Neural cell (in vitro differentiated cells): Measurements from ENCODE around the gene PHLDB2. TPM values are rescaled to one million over a fixed set of nuclear protein-coding genes. Genes with fewer than 3 reads are reported as not detected.

Source experiments
- H2AFZ ChIP-seq: fragments of 200-600, 300-800 bp; sonication (generic), shearing (Covaris generic); 2 replicates; pipeline ENCODE4 v1.6.0; 2014; ENCODE audit warnings: low read depth, mild to moderate bottlenecking, antibody characterized with exemption, low read length, moderate library complexity
- H3F3A ChIP-seq: fragments of 200-600 bp; shearing (Covaris generic); 2 replicates; pipeline ENCODE4 v1.6.1; 2016; ENCODE audit warnings: mild to moderate bottlenecking, moderate library complexity, mixed read lengths, antibody characterized with exemption, low read length; ENCODE audit not compliant: insufficient read depth, poor library complexity, severe bottlenecking
- H3K27ac ChIP-seq: fragments of 200-600, 300-800 bp; sonication (generic), shearing (Covaris generic); 2 replicates; pipeline ENCODE4 v1.5.1; 2014; ENCODE audit warnings: mild to moderate bottlenecking, low read length, moderate library complexity
- H3K27me3 ChIP-seq: fragments of 300-800, 200-600 bp; sonication (generic), shearing (Covaris generic); 2 replicates; pipeline ENCODE4 v1.6.0; 2014; ENCODE audit warnings: mild to moderate bottlenecking, low read depth, low read length, moderate library complexity; ENCODE audit not compliant: insufficient read depth
- H3K36me3 ChIP-seq: fragments of 300-800, 200-600 bp; sonication (generic), shearing (Covaris generic); 2 replicates; pipeline ENCODE4 v1.5.1; 2014; ENCODE audit warnings: mild to moderate bottlenecking, antibody characterized with exemption, low read length, moderate library complexity; ENCODE audit not compliant: insufficient read depth
- H3K4me2 ChIP-seq: fragments of 300-800, 200-600 bp; sonication (generic), shearing (Covaris generic); 2 replicates; pipeline ENCODE4 v1.6.0; 2014; ENCODE audit warnings: mild to moderate bottlenecking, low read length
- H3K4me3 ChIP-seq: fragments of 300-800, 200-600 bp; sonication (generic), shearing (Covaris generic); 2 replicates; pipeline ENCODE4 v1.5.1; 2014; ENCODE audit warnings: mild to moderate bottlenecking, low read length, moderate library complexity
- H3K79me2 ChIP-seq: fragments of 200-600 bp; shearing (Covaris generic); replicated peaks from 2 replicates; pipeline ENCODE4 v1.6.0; 2014; ENCODE audit warnings: mild to moderate bottlenecking, low read length, moderate library complexity; ENCODE audit not compliant: insufficient read depth
- H3K9ac ChIP-seq: fragments of 300-800, 200-600 bp; sonication (generic), shearing (Covaris generic); 2 replicates; pipeline ENCODE4 v1.6.1; 2016; ENCODE audit warnings: mild to moderate bottlenecking, low read length, mixed read lengths
- H3K9me2 ChIP-seq: fragments of 200-600 bp; shearing (Covaris generic); 2 replicates; pipeline ENCODE4 v1.6.1; 2016; ENCODE audit warnings: mild to moderate bottlenecking, low read length, mixed read lengths; ENCODE audit not compliant: insufficient read depth
- H3K9me3 ChIP-seq: fragments of 200-600, 300-800 bp; sonication (generic), shearing (Covaris generic); 2 replicates; pipeline ENCODE4 v1.6.1; 2016; ENCODE audit warnings: mild to moderate bottlenecking, mixed run types, low read length, moderate library complexity, mixed read lengths
- H4K20me1 ChIP-seq: fragments of 200-600 bp; shearing (Covaris generic); 2 replicates; pipeline ENCODE4 v1.6.1; 2016; ENCODE audit warnings: mild to moderate bottlenecking, mixed run types; ENCODE audit not compliant: insufficient read depth
- EP300 ChIP-seq: fragments of 450-650 bp; conservative IDR thresholded peaks from 2 replicates; pipeline ENCODE4 v1.6.1; 2014; ENCODE audit warnings: antibody characterized with exemption, mild to moderate bottlenecking, moderate library complexity; ENCODE audit not compliant: poor library complexity, severe bottlenecking
- EZH2 ChIP-seq: fragments of 200-600, 300-800 bp; shearing (Covaris generic), sonication (generic); IDR thresholded peaks from 2 replicates; pipeline ENCODE4 v1.6.1; 2014; ENCODE audit warnings: antibody characterized with exemption, low read length, borderline replicate concordance, mild to moderate bottlenecking; ENCODE audit not compliant: insufficient read depth, poor library complexity, severe bottlenecking
- MXI1 ChIP-seq: fragments of 450-650 bp; conservative IDR thresholded peaks from 2 replicates; pipeline ENCODE4 v1.6.1; 2014; ENCODE audit warnings: antibody characterized with exemption, mild to moderate bottlenecking; ENCODE audit not compliant: poor library complexity, severe bottlenecking
- POLR2AphosphoS5 ChIP-seq: IDR thresholded peaks from 2 replicates; pipeline ENCODE4 v1.6.1; 2012
- RAD21 ChIP-seq: fragments of 450-650 bp; conservative IDR thresholded peaks from 2 replicates; pipeline ENCODE4 v1.6.1; 2014; ENCODE audit warnings: antibody characterized with exemption, mild to moderate bottlenecking, moderate library complexity
- REST ChIP-seq: IDR thresholded peaks from 2 replicates; pipeline ENCODE4 v1.6.1; 2012; ENCODE audit warnings: borderline replicate concordance
- SMC3 ChIP-seq: fragments of 450-650 bp; conservative IDR thresholded peaks from 2 replicates; pipeline ENCODE4 v1.6.1; 2014; ENCODE audit warnings: antibody characterized with exemption, mild to moderate bottlenecking, moderate library complexity; ENCODE audit not compliant: poor library complexity
- TAF1 ChIP-seq: IDR thresholded peaks from 2 replicates; pipeline ENCODE4 v1.6.1; 2012; ENCODE audit warnings: low read depth
- polyA plus RNA-seq: library from polyadenylated mRNA; depleted of rRNA; stranded (reverse); fragments of >200 nt; gene quantifications from 2 replicates; pipeline ENCODE4 v1.2.3, GENCODE V29; 2014
- TF ChIP-seq, protein P1 (sequence below): fragments of 450-650 bp; IDR thresholded peaks from 2 replicates; pipeline ENCODE4 v1.5.1; 2014; ENCODE audit warnings: antibody characterized with exemption, mild to moderate bottlenecking, moderate library complexity; ENCODE audit not compliant: poor library complexity, severe bottlenecking

PHLDB2 gene
- polyA plus RNA-seq, 1 donor from 2014 or later: 1.4 TPM

DNA sequence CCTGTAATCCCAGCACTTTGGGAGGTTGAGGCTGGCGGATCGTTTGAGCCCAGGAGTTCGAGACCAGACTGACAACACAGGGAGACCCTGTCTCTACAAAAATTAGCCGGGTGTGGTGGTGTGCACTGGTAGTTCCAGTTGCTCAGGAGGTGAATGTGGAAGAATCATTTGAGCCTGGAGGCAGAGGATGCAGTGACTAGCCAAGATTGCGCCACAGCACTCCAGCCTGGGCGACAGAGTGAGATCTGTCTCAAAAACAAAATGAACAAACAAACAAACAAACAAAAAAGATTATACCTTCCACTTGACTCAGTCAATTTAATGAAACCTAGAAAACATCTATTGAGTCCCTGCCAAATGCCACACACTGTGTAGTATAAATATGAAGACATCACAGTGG, 30.5 kb upstream of the PHLDB2 start:
- Histone ChIP-seq H3K4me3 (no peak overlapping the region), H2AFZ (no peak overlapping the region), H3K79me2 (no peaks in the 10 kb centered on the region), H3K9me3 (no peaks in the 10 kb centered on the region), H4K20me1 (no peaks in the 10 kb centered on the region), H3K27ac (no peak overlapping the region), H3F3A (no peaks in the 10 kb centered on the region), H3K36me3 (no peaks in the 10 kb centered on the region), H3K4me2 (no peak overlapping the region), H3K9ac (no peak overlapping the region), H3K9me2 (no peaks in the 10 kb centered on the region), H3K27me3 (no peaks in the 10 kb centered on the region)
- TF ChIP-seq REST (no peak), EP300 (no peak), SMC3 (no peak), TAF1 (no peak), POLR2AphosphoS5 (no peak), RAD21 (no peak), MXI1 (no peak), EZH2 (no peak)
- TF ChIP-seq, protein P1, sequence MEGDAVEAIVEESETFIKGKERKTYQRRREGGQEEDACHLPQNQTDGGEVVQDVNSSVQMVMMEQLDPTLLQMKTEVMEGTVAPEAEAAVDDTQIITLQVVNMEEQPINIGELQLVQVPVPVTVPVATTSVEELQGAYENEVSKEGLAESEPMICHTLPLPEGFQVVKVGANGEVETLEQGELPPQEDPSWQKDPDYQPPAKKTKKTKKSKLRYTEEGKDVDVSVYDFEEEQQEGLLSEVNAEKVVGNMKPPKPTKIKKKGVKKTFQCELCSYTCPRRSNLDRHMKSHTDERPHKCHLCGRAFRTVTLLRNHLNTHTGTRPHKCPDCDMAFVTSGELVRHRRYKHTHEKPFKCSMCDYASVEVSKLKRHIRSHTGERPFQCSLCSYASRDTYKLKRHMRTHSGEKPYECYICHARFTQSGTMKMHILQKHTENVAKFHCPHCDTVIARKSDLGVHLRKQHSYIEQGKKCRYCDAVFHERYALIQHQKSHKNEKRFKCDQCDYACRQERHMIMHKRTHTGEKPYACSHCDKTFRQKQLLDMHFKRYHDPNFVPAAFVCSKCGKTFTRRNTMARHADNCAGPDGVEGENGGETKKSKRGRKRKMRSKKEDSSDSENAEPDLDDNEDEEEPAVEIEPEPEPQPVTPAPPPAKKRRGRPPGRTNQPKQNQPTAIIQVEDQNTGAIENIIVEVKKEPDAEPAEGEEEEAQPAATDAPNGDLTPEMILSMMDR: no peak

DNA sequence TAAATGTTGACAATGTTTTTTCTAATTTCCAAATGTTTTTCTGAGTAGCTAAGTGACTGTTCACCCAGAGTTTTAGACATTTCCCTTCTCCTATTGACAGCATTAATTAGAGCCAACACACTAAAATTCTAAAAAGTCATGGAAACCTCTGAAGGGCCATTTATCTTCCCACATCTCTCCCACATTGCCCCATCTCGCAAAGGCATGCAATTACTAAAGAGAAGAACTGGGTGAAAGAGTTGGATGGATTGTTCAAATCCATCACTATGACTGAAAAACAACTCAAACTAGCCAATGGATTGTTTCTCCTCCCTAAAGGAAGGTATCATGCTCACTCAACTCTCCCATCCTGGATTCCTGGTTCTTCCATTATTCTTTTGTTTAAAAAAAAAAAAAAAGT, 30.0 kb upstream of the PHLDB2 start:
- Histone ChIP-seq H3K9me3 (no peaks in the 10 kb centered on the region), H3K36me3 (no peaks in the 10 kb centered on the region), H4K20me1 (no peaks in the 10 kb centered on the region), H3K79me2 (no peaks in the 10 kb centered on the region), H3F3A (no peaks in the 10 kb centered on the region), H3K9ac (no peak overlapping the region), H3K27me3 (no peaks in the 10 kb centered on the region), H2AFZ (no peak overlapping the region), H3K4me3 (no peak overlapping the region), H3K27ac (no peak overlapping the region), H3K4me2 (no peak overlapping the region), H3K9me2 (no peaks in the 10 kb centered on the region)
- TF ChIP-seq REST (no peak), MXI1 (no peak), EP300 (no peak), SMC3 (no peak), EZH2 (no peak), RAD21 (no peak), POLR2AphosphoS5 (no peak), TAF1 (no peak)
- TF ChIP-seq, protein P1: no peak
